GM19452 (cell line): ENCODE data around the gene ST8SIA1.

Source experiments
- ATAC-seq: cut with Tn5 transposase; IDR thresholded peaks from one replicate; pipeline ENCODE4 v1.9.1; 2021; ENCODE audit not compliant: unreplicated experiment

The ST8SIA1 gene

DNA sequence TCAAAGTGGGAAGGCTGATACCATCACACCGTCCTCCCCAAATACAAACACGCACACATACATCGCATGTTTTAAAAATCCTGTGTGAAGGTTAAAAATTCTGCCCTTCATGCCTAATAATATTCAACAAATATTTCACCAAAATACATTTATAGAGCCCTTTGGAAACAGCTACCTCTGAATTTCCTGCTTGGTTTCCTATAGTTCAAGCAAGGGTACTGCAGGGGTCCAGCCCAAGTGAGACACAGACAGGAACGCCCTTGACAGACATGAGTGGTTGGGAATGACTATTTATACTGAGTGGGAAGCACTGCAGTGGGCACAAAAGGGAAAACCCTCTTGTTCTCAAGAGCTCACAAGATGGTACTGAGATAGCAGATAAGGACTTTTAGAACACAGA lies 51.0 kb downstream of the ST8SIA1 start:
- no peak for ATAC-seq

DNA sequence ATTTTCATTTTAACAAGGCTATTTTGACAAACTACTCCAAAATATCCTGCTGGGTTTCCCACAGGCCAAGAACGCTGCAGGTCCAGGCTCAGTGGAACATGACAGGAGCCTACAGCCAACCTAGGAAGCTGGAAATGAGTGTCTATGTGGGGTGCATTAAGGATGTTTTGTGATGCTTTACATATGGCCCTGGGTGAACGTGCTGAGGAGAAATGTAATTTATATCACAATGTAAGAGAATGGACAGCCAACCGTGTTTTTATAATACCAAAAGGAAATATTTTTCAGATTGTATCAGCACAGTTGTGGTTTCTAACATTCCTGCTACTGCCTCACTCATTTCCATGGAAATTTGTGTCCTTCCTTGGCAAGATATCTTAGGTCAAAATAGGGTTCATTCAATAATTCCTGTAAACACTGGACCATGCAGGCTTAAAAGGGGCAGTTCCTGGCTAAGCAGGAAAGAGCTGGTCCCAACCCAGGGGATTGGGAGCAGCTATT lies 51.5 kb downstream of the ST8SIA1 start:
- no peak for ATAC-seq

GRCh38 chr12:22282283-22282682 lies 52.2 kb downstream of the ST8SIA1 start:
- ATAC-seq = no peak

- no peak for ATAC-seq
These were observed 57.6 kb downstream of the ST8SIA1 start for GRCh38 chr12:22276867-22277266.

GRCh38 chr12:22276313-22276712 lies 58.2 kb downstream of the ST8SIA1 start:
- no peak for ATAC-seq

DNA sequence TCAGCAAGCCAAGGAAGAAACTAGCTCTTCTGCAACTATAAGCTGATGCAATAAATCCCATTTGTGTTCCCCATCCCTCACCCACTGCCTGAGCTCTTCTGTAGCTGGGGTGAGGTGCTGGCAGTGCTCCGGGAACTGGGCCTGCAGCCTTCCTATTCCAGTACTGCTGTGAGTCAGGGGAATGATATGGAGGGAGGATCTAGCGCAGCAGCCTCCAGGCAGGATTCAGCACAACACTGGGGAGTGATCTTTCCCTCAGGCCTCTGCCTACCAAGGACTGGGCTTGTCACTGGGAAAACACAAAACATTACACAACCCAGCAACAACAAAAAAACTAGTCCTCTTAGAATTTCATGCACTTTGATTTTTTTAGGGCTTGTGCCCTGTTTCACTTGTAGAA lies 58.7 kb downstream of the ST8SIA1 start:
- no peak for ATAC-seq

GRCh38 chr12:22272335-22273151 lies 62.0 kb downstream of the ST8SIA1 start:
- ATAC-seq = no peak

DNA sequence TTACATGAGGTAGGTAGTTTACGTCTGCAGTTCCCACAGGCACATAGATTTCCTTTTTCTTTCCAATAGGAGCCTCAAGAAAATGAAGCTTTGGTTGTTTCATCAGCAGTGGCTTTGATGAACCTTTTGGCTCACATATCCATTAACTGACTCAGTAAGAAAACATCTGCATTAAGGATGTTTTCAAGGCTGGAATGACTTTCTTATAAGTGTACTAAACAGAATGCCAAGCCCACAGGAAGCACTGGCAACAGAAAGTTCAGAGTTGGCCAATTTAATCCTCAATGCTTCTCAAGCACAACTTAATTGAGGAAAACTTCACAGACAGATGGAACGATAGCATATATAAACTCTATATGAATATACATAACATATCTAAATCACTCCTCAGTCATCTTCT lies 63.5 kb downstream of the ST8SIA1 start:
- no peak for ATAC-seq

- no peak for ATAC-seq
These were observed 65.5 kb downstream of the ST8SIA1 start for GRCh38 chr12:22268973-22269372.

GRCh38 chr12:22268406-22268805 lies 66.1 kb downstream of the ST8SIA1 start:
- no peak for ATAC-seq

DNA sequence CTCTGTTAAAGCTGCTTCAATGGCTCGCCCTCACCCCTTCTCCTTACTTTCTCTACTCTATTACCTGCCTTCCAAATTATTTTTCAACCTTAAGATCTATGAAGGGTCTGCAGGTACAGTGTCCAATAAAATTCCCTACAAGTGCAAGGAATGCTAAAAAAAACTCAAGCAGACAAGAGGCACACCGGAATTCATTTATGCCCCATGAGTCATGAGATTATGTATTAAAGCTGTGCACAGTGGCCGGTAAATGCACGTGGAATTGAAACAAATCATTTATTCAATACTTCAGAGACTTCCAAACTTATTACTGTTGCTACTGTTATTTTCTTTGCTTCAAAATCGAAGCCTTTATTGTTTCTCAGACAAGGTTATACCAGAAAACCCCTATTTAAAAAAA lies 68.4 kb downstream of the ST8SIA1 start:
- no peak for ATAC-seq

GRCh38 chr12:22264380-22264779 lies 70.1 kb downstream of the ST8SIA1 start:
- no peak for ATAC-seq

DNA sequence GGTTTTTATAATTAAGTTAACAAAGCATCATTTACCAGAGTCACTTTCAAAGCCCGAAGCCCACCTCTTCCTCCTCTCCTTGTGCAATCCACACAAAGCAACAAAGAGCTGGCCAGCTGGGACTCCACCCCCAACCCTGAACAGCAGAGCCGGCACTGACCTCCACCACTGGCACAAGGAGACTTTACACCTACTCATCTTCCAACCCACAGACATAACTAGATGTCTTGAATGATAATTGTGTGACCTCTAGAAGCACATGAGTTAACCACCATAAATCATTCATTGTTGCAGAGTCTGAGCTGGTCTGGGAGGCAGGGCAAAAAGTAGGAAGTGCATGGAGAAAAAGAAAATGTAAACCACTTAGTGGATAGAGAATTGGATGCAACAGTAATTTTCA lies 72.2 kb downstream of the ST8SIA1 start:
- no peak for ATAC-seq

DNA sequence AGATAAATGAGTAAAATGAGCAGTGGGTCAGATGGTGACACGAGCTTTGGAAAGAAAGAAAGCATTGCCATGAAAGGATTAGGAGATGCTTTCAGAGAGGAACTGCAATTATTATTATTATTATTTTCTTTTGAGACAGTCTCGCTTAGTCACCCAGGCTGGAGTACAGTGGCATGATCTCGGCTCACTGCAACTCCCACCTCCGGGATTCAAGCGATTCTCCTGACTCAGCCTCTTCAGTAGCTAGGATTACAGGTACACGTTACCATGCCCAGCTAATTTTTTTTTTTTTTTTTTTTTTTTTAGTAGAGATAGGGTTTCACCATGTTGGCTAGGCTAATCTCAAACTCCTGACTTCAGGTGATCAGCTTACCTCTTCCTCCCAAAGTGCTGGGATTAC lies 77.4 kb downstream of the ST8SIA1 start:
- ATAC-seq = no peak

DNA sequence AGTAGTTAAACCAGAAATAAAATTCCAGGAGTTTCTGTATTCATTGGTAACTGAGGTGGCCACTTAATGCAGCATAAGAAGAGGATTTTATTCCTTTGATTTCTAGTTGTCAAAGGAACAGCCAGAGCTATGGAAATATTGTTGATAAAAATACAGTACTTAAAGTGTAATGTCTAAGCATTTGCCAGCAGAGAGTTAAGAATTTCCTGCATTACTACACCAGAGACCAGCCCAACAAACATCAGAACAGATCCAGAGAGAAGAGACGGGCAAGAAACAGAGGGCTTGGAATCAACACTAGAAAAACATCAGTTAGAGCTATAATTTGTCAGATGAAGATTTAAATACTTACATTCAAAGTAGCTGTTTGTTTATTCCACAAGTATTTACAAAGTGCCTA lies 77.9 kb downstream of the ST8SIA1 start:
- ATAC-seq = no peak

- no peak for ATAC-seq
These were observed 78.5 kb downstream of the ST8SIA1 start for GRCh38 chr12:22256041-22256441.

- ATAC-seq = no peak
These were observed 79.4 kb downstream of the ST8SIA1 start for GRCh38 chr12:22255097-22255496.

DNA sequence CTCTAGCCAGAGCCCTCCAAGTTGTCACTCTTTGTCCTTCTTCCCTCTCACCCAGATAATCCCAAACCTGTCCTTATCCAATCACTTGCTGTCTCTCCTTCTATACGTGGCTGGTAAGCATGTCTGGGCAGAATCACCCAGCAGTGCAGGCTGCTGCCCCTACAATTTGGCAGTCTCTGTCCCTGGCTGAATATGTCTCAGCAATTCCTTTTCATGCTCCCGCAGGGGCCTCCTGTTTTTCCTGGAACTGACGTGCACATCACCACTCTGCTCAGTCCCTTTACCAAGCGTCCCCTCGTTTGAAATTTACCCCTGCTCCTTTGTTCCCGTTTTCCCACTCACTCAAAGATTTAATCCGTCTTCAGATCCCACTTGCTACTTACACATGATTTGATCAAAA lies 80.0 kb downstream of the ST8SIA1 start:
- ATAC-seq = no peak

- no peak for ATAC-seq
These were observed 82.5 kb downstream of the ST8SIA1 start for GRCh38 chr12:22252057-22252456.

DNA sequence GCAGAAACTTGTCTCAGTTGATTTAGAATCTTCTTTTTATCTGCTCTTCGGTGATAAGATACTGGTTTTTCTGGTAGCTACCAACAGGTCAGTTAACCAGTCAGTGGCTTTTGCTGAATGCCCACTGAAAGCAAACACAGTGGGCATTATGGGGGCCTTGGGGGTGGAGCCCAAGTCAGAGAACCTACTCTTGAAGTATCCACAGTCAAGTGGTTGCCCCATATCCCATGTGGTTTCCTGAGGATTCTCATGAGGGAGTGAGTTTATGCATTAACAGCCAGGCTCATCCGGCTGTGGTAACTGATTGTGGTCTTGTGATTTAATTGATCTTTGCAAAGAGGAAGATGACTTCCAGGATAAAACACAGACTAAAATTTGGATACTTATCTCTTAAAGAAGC lies 83.7 kb downstream of the ST8SIA1 start:
- ATAC-seq = no peak

GRCh38 chr12:22248571-22249115 lies 85.9 kb downstream of the ST8SIA1 start:
- ATAC-seq = no peak

GRCh38 chr12:22248121-22248520 lies 86.4 kb downstream of the ST8SIA1 start:
- ATAC-seq = no peak
